Activated CD4-positive, alpha-beta T cell treated with anti-CD3 and anti-CD28 coated beads, Interleukin-10, Interleukin-2, amounts not matched to agents 100 ng/mL and 50 ng/mL, durations not matched to agents 16 hours and 8 hours (primary cell): ENCODE results near the gene SDF2L1.
"Not testable (repeated sequence)": the region's sequence is repeated elsewhere in the genome, so short reads cannot be mapped to it uniquely, and the experiment has no call there.

Experiments used
- DNase-seq: peaks from one replicate; pipeline ENCODE4 v3.0.0-alpha.2; 2020

SDF2L1 gene

DNA sequence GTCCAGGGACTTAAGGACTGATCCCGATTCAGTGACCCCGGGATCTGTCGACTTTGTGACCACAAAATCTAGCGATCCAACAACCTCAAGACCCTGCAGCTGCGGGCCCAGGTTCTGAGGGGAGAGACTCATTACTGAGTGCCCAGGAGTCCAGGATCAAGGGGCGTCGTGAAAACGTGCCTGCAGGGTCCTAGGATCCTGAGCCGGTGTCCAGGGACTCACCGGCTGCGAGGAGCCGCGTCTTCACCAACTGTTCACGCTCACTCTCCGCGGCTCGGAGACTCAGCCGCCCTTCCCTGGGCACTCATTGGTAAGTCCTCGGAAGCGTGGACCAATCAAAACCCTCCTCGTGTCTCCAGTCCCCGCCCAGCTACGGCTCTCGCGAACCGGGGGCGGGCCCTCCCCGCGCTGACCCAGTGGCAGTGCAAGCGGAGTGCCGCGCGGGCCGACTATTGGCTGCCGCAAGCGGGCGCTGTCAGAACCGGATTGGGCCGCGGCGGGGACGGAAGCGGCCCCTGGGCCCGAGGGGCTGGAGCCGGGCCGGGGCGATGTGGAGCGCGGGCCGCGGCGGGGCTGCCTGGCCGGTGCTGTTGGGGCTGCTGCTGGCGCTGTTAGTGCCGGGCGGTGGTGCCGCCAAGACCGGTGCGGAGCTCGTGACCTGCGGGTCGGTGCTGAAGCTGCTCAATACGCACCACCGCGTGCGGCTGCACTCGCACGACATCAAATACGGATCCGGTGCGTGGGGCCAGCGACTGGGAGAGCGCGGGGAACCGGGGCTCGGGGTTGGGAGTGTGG lies at the start of gene SDF2L1:
TSS of gene SDF2L1 (plus strand) at position 514 of the 795 bp plus-strand sequence. CDS start at position 549, 35 bp downstream.
- peak; percentile 100 for DNase-seq

- no peak for DNase-seq
Measured at GRCh38 chr22:21592422-21592821, 49.7 kb upstream of the SDF2L1 start.

- DNase-seq, result no peak
Measured at GRCh38 chr22:21593406-21594232, 48.5 kb upstream of the SDF2L1 start.

- DNase-seq, result no peak
Measured at GRCh38 chr22:21594865-21595452, 47.1 kb upstream of the SDF2L1 start.

DNA sequence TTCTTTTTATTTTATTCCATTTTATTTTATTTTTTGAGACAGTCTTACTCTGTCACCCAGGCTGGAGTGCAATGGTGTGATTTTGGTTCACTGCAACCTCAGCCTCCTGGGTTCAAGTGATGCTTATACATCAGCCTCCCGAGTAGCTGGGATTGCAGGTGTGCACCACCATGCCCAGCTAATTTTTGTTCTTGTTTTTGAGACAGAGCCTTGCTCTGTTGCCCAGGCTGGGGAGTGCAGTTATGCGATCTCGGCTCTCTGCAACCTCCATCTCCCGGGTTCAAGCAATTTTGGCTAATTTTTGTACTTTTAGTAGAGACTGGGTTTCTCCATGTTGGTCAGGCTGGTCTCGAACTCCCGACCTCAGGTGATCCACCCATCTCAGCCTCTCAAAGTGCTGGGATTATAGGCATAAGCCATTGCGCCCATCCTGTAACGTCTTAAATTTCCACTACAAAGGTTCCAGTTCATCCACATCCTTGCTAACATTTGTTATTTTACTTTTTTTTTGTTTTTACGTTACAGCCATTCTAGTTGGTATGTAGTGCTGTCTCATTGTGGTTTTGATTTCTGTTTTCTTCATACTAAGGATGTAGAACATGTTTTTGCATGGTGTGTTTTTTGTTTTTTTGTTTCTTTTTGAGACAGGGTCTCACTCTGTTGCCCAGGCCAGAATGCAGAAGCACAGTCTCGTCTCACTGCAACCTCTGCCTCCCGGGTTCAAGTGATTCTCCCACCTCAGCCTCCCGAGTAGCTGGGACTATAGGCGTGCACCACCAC lies 45.6 kb upstream of the SDF2L1 start:
- DNase-seq, result not testable (repeated sequence)

DNA sequence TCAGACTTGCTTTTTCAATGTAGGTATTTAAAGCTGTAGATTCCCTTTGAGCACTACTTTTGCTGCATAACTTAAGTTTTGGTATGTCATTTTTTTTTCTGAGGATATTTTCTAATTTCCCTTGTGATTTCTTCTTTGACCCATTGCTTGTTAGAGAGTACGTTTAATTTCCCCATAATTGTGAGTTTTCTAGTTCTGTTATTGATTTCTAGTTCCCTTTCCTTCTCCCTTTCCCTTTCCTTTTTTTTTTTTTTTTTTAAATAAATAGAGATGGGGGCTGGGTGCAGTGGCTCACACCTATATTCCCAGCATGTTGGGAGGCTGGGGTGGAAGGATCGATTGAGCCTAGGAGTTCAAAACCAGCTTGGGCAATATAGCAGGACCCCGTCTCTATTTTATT lies 43.8 kb upstream of the SDF2L1 start:
- no peak for DNase-seq

GRCh38 chr22:21599053-21599893 lies 42.8 kb upstream of the SDF2L1 start:
- DNase-seq, result no peak

DNA sequence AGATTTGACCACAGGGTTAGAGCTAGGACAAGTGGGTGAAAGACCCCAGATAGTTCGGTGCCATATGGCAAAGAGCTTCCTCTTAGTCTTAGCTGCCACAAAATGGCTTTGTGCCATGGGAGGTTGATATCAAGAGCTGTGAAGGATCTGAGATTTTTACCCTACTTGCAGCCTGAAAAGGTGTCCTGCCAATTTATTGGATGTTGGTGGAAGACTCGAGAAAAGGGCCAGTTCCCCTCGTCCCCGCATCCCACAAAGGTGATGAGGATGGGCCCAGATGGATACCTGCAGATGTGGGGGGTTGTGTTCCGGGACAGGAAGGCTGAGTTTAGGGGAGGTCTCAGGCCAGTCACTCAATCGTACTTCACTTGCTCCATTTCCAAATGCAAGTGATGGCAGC lies 39.5 kb upstream of the SDF2L1 start:
- no peak for DNase-seq

DNA sequence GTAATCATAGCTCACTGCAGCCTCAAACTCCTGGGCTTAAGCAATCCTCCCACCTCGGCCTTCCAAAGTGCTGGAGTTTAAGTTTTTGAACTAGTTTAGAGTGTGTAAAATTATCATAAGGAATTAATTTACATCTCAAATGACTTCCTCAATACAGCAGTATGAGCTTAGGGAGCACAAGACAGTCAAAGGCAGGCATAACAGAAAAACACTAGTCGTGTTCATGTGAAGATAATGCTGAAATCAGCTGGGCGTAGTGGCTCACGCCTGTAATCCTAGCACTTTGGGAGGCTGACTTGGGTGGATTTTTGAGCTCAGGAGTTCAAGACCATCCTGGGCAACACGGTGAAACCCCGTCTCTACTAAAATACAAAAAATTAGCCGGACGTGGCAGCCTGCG lies 38.1 kb upstream of the SDF2L1 start:
- no peak for DNase-seq

GRCh38 chr22:21605887-21606564 lies 36.1 kb upstream of the SDF2L1 start:
- no peak for DNase-seq

DNA sequence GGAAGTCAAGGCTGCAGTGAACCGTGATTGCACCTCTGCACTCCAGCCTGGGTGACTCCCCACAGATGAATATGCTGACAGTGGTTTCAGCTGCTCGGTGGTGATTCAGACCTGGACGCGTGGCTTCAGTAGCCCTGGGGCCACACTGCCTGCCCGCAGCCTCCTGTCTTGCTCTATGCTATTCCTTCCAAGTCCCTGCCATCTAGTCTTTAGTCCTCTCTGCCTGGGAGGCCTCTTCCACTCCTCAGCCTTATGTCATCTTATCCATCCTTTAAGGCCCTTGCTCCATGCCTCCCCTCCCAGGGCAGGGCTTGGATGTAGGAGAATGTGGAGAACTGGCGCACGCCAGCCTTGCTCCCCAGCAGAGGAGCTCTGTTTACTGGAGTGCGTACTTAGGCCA lies 35.3 kb upstream of the SDF2L1 start:
- no peak for DNase-seq

DNA sequence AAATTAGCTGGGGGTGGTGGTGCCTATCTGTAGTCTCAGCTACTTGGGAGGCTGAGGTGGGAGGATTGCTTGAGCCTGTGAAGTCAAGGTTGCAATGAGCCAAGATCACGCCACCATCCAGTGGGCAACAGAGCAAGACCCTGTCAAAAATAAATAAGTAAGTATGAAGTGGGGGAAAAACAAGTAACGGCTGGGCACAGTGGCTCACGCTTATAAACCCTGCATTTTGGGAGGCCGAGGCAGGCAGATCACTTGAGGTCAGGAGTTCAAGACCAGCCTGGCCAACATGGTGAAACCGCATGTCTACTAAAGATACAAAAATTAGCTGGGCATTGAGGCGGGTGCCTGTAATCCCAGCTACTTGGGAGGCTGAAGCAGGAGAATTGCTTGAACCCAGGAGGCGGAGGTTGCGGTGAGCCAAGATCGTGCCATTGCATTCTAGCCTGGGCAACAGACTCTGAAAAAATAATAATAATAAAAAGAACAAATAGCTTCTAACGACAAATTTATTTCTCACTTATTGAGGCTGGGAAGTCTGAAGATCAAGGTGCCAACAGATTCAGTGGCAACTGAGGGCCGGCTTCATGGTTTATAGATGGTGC lies 32.4 kb upstream of the SDF2L1 start:
- DNase-seq, result not testable (repeated sequence)

DNA sequence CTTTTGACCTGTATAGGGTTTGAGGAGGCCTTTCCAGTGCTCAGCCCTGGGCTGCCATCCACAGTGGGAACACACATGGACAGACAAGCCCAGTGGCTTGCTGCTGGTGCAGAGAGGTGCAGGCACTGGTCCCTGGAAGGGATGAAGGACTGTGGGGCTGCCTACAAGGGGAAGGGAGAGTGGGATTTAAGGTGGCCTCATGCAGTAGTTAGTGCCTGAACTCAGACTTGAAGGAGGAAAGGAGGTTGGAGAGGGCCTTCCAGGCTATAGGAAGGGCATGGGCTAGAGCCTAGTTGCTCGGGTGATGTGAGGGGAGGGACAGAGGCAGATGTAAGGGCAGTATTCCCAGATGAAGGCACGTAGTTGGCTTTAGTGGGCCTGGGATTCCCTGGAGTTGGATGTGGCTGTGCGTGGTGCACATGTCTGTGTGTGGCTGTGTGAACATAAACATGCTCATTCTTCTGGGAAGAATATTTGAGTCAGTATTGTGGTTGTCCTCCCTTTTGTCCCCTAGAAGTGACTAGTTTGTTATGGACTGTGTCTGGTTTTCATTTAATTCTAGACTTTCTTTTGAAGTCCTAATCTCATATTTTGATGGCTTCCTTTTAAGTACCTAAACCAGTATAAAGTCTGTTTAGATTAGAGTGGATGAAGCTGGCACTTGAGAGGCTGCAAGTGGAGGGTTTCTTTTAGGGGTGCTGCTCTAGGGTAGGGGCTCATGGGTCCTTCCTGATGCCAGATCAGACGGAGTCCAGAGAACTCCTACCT lies 30.7 kb upstream of the SDF2L1 start:
- DNase-seq, result no peak

- DNase-seq, result no peak
Measured at GRCh38 chr22:21612858-21613257, 29.2 kb upstream of the SDF2L1 start.

DNA sequence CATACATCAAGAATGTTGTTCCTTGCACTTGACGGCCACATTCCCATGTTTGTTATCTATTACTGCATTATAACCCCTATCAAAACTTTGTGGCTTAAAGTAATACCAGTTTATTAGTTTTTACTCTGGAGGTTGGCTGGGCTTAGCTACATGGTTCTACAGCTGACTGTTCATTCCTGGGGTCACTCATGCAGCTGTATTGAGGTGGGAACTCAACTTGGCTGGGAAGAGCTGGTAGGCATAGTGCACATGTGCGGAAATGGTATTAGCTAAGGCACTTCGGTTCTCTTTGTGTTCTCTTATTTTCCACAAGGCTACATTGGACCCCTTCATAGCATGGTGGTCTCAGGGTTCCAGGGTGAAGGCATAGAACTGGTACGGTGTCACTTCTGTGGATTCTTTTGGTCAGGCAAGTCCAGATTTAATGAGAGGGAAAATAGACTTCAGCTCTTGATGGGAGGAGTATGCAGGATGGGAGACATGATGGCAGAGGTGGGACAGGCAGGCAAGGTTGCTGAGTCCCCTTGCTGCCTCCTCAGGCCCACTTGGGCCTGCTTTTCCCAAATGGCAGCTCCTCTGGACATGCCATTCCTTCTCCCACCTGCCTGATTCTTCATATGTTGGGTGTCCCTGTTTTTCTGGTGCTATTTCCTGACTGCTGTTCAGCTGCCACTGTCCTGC lies 28.4 kb upstream of the SDF2L1 start:
- DNase-seq, result no peak

- DNase-seq, result no peak
Measured at GRCh38 chr22:21615731-21616130, 26.4 kb upstream of the SDF2L1 start.

DNA sequence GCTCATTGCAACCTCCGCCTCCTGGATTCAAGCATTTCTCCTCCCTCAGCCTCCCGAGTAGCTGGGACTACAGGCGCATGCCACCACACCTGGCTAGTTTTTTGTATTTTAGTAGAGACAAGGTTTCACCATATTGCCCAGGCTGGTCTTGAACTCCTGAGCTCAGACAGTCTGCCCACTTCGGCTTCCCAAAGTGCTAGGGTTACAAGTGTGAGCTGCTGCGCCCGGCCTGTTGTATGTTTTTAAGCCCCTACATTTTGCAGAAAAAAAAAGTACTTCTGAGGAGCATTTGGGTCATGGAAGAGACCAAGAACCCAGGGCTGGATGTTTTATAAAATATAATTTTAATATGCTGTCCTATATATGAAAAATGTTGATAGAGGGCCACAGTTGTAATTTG lies 24.8 kb upstream of the SDF2L1 start:
- DNase-seq, result not testable (repeated sequence)

DNA sequence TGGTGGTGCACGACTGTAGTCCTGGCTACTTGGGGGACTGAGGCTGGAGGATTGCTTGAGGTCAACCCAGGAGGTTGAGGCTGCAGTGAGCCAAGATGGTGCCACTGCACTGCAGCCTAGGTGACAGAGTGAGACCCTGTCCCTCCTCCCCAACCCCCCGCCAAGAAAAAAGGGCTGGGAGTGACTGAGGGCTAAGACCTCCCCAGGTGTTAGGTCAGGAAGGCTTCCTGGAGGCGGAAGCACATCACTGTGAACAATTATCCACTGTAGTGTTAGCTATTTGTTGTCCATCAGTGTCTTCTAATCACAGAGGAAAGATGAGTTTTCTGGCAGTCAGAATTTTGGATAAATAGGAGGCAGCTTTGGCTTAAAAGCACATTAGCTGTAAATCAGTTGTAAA lies 21.1 kb upstream of the SDF2L1 start:
- no peak for DNase-seq
